Neural cell (in vitro differentiated cells): ENCODE results near the gene TMEM59. TPM values are rescaled to one million over a fixed set of nuclear protein-coding genes. Genes with fewer than 3 reads are reported as not detected.

Experiments
- H2AFZ ChIP-seq: fragments of 200-600, 300-800 bp; sonication (generic), shearing (Covaris generic); 2 replicates; pipeline ENCODE4 v1.6.0; 2014; ENCODE audit warnings: low read depth, mild to moderate bottlenecking, antibody characterized with exemption, low read length, moderate library complexity
- H3F3A ChIP-seq: fragments of 200-600 bp; shearing (Covaris generic); 2 replicates; pipeline ENCODE4 v1.6.1; 2016; ENCODE audit warnings: mild to moderate bottlenecking, moderate library complexity, mixed read lengths, antibody characterized with exemption, low read length; ENCODE audit not compliant: insufficient read depth, poor library complexity, severe bottlenecking
- H3K27ac ChIP-seq: fragments of 200-600, 300-800 bp; sonication (generic), shearing (Covaris generic); 2 replicates; pipeline ENCODE4 v1.5.1; 2014; ENCODE audit warnings: mild to moderate bottlenecking, low read length, moderate library complexity
- H3K27me3 ChIP-seq: fragments of 300-800, 200-600 bp; sonication (generic), shearing (Covaris generic); 2 replicates; pipeline ENCODE4 v1.6.0; 2014; ENCODE audit warnings: mild to moderate bottlenecking, low read depth, low read length, moderate library complexity; ENCODE audit not compliant: insufficient read depth
- H3K36me3 ChIP-seq: fragments of 300-800, 200-600 bp; sonication (generic), shearing (Covaris generic); 2 replicates; pipeline ENCODE4 v1.5.1; 2014; ENCODE audit warnings: mild to moderate bottlenecking, antibody characterized with exemption, low read length, moderate library complexity; ENCODE audit not compliant: insufficient read depth
- H3K4me2 ChIP-seq: fragments of 300-800, 200-600 bp; sonication (generic), shearing (Covaris generic); 2 replicates; pipeline ENCODE4 v1.6.0; 2014; ENCODE audit warnings: mild to moderate bottlenecking, low read length
- H3K4me3 ChIP-seq: fragments of 300-800, 200-600 bp; sonication (generic), shearing (Covaris generic); 2 replicates; pipeline ENCODE4 v1.5.1; 2014; ENCODE audit warnings: mild to moderate bottlenecking, low read length, moderate library complexity
- H3K79me2 ChIP-seq: fragments of 200-600 bp; shearing (Covaris generic); replicated peaks from 2 replicates; pipeline ENCODE4 v1.6.0; 2014; ENCODE audit warnings: mild to moderate bottlenecking, low read length, moderate library complexity; ENCODE audit not compliant: insufficient read depth
- H3K9ac ChIP-seq: fragments of 300-800, 200-600 bp; sonication (generic), shearing (Covaris generic); 2 replicates; pipeline ENCODE4 v1.6.1; 2016; ENCODE audit warnings: mild to moderate bottlenecking, low read length, mixed read lengths
- H3K9me2 ChIP-seq: fragments of 200-600 bp; shearing (Covaris generic); 2 replicates; pipeline ENCODE4 v1.6.1; 2016; ENCODE audit warnings: mild to moderate bottlenecking, low read length, mixed read lengths; ENCODE audit not compliant: insufficient read depth
- H3K9me3 ChIP-seq: fragments of 200-600, 300-800 bp; sonication (generic), shearing (Covaris generic); 2 replicates; pipeline ENCODE4 v1.6.1; 2016; ENCODE audit warnings: mild to moderate bottlenecking, mixed run types, low read length, moderate library complexity, mixed read lengths
- H4K20me1 ChIP-seq: fragments of 200-600 bp; shearing (Covaris generic); 2 replicates; pipeline ENCODE4 v1.6.1; 2016; ENCODE audit warnings: mild to moderate bottlenecking, mixed run types; ENCODE audit not compliant: insufficient read depth
- CTCF ChIP-seq: fragments of 450-650 bp; IDR thresholded peaks from 2 replicates; pipeline ENCODE4 v1.5.1; 2014; ENCODE audit warnings: antibody characterized with exemption, mild to moderate bottlenecking, moderate library complexity; ENCODE audit not compliant: poor library complexity, severe bottlenecking
- EP300 ChIP-seq: fragments of 450-650 bp; conservative IDR thresholded peaks from 2 replicates; pipeline ENCODE4 v1.6.1; 2014; ENCODE audit warnings: antibody characterized with exemption, mild to moderate bottlenecking, moderate library complexity; ENCODE audit not compliant: poor library complexity, severe bottlenecking
- EZH2 ChIP-seq: fragments of 200-600, 300-800 bp; shearing (Covaris generic), sonication (generic); IDR thresholded peaks from 2 replicates; pipeline ENCODE4 v1.6.1; 2014; ENCODE audit warnings: antibody characterized with exemption, low read length, borderline replicate concordance, mild to moderate bottlenecking; ENCODE audit not compliant: insufficient read depth, poor library complexity, severe bottlenecking
- MXI1 ChIP-seq: fragments of 450-650 bp; conservative IDR thresholded peaks from 2 replicates; pipeline ENCODE4 v1.6.1; 2014; ENCODE audit warnings: antibody characterized with exemption, mild to moderate bottlenecking; ENCODE audit not compliant: poor library complexity, severe bottlenecking
- POLR2AphosphoS5 ChIP-seq: IDR thresholded peaks from 2 replicates; pipeline ENCODE4 v1.6.1; 2012
- RAD21 ChIP-seq: fragments of 450-650 bp; conservative IDR thresholded peaks from 2 replicates; pipeline ENCODE4 v1.6.1; 2014; ENCODE audit warnings: antibody characterized with exemption, mild to moderate bottlenecking, moderate library complexity
- REST ChIP-seq: IDR thresholded peaks from 2 replicates; pipeline ENCODE4 v1.6.1; 2012; ENCODE audit warnings: borderline replicate concordance
- SMC3 ChIP-seq: fragments of 450-650 bp; conservative IDR thresholded peaks from 2 replicates; pipeline ENCODE4 v1.6.1; 2014; ENCODE audit warnings: antibody characterized with exemption, mild to moderate bottlenecking, moderate library complexity; ENCODE audit not compliant: poor library complexity
- TAF1 ChIP-seq: IDR thresholded peaks from 2 replicates; pipeline ENCODE4 v1.6.1; 2012; ENCODE audit warnings: low read depth
- polyA plus RNA-seq: library from polyadenylated mRNA; depleted of rRNA; stranded (reverse); fragments of >200 nt; gene quantifications from 2 replicates; pipeline ENCODE4 v1.2.3, GENCODE V29; 2014

Gene TMEM59
- polyA plus RNA-seq, 1 donor from 2014 or later: 328 TPM

DNA sequence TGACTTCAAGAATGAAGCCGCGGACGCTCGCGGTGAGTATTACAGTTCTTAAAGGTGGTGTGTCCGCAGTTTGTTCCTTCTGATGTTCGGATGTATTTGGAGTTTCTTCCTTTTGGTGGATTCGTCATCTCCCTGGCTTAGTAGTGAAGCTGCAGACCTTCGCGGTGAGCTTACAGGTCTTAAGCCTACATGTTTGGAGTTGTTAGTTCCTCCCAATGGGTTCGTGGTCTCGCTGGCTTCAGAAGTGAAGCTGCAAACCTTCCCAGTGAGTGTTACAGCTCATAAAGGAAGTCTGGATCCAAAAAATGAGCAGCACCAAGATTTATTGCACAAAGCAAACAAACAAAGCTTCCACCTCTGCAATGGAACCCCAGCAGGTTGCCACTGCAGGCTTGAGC, 49.8 kb downstream of the TMEM59 start:
- Histone ChIP-seq H3K79me2 (no peaks in the 10 kb centered on the region), H3K36me3 (no peaks in the 10 kb centered on the region), H4K20me1 (no peaks in the 10 kb centered on the region), H3K9ac (no peak overlapping the region), H3K9me3 (no peaks in the 10 kb centered on the region), H3K27ac (no peak overlapping the region), H2AFZ (no peak overlapping the region), H3K4me3 (no peak overlapping the region), H3K4me2 (no peak overlapping the region), H3K9me2 (no peaks in the 10 kb centered on the region), H3K27me3 (no peaks in the 10 kb centered on the region), H3F3A (no peaks in the 10 kb centered on the region)
- no peak for TF ChIP-seq TAF1
- TF ChIP-seq EZH2: no peak
- TF ChIP-seq POLR2AphosphoS5: no peak
- no peak for TF ChIP-seq EP300
- no peak for TF ChIP-seq REST
- TF ChIP-seq MXI1: no peak
- no peak for TF ChIP-seq CTCF
- TF ChIP-seq SMC3: no peak
- TF ChIP-seq RAD21: no peak

DNA sequence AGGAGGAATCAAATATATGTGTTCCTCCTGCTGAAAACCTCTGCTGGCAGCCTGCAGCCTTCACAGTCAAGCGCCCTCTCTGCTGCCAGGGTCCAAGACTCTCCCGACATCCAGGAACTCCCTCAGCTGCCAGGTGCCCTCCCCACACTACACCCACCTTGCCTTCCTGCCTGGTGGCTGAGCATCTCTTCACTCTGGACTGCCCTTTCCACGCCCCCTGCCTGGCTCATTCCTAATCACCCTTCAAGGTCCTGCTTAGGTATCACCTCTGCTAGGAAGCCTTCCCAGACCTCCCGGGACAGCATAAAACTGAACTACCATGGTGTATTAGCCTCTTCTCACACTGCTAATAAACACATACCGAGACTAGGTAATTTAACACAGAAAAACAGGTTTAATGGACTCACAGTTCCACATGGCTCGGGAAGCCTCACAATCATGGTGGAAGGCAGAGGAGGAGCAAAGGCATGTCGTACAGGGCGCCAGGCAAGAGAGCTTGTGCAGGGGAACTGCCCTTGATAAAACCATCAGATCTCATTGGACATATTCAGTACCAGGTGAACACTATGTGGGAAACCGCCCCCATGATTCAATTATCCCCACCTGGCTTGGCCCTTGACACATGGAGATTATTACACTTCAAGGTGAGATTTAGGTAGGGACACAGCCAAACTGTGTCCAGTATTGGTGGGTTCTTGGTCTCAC, 50.3 kb downstream of the TMEM59 start:
- Histone ChIP-seq H3K9me3 (no peaks in the 10 kb centered on the region), H3F3A (no peaks in the 10 kb centered on the region), H3K27me3 (no peaks in the 10 kb centered on the region), H3K27ac (no peak overlapping the region), H3K4me3 (no peak overlapping the region), H4K20me1 (no peaks in the 10 kb centered on the region), H3K9ac (no peak overlapping the region), H3K4me2 (no peak overlapping the region), H2AFZ (no peak overlapping the region), H3K36me3 (no peaks in the 10 kb centered on the region), H3K79me2 (no peaks in the 10 kb centered on the region), H3K9me2 (no peaks in the 10 kb centered on the region)
- TF ChIP-seq CTCF (no peak), EP300 (no peak), EZH2 (no peak), POLR2AphosphoS5 (no peak), RAD21 (no peak), REST (no peak), TAF1 (no peak), SMC3 (no peak), MXI1 (no peak)
